Heart right ventricle (tissue), 16 donors: ENCODE data around the gene SPTSSA. TPM values are rescaled to one million over a fixed set of nuclear protein-coding genes. Genes with fewer than 3 reads are reported as not detected.

ENCODE experiments used
- ATAC-seq, 8 donors: fragments of 200-7000 bp; cut with Tn5 transposase; one replicate each; pipeline ENCODE4 v1.9.1; 2020; ENCODE audit warnings: mild to moderate bottlenecking in 8 of 8, moderate library complexity in 8 of 8, moderate number of reproducible peaks in 1 of 8
- DNase-seq, 2 donors: peaks; one replicate each; pipeline ENCODE4 v3.0.0-alpha.2; 2020
- H3K27ac ChIP-seq, 10 donors: fragments of 200-600 bp; sonication (generic) in 2 of 10; one replicate each; pipeline versions ENCODE4 v1.5.0 to v1.8.0; 2020 to 2022; ENCODE audit warnings: mild to moderate bottlenecking in 3 of 10
- H3K27me3 ChIP-seq, 7 donors: fragments of 200-600 bp; one replicate each; pipeline ENCODE4 v1.8.0; 2021 to 2022; ENCODE audit warnings: mild to moderate bottlenecking in 2 of 7
- H3K36me3 ChIP-seq, 9 donors: fragments of 200-600 bp; sonication (generic) in 1 of 9; one replicate each; pipeline versions ENCODE4 v1.5.0 to v1.8.0; 2020 to 2022; ENCODE audit warnings: mild to moderate bottlenecking in 2 of 9
- H3K4me1 ChIP-seq, 9 donors: fragments of 200-600 bp; sonication (generic) in 1 of 9; one replicate each; pipeline versions ENCODE4 v1.5.0 to v1.8.0; 2020 to 2022; ENCODE audit warnings: mild to moderate bottlenecking in 4 of 9
- H3K4me3 ChIP-seq, 10 donors: fragments of 200-600 bp; sonication (generic) in 2 of 10; one replicate each; pipeline versions ENCODE4 v1.5.0 to v1.8.0; 2020 to 2022; ENCODE audit warnings: mild to moderate bottlenecking in 7 of 10, moderate library complexity in 2 of 10
- H3K9me3 ChIP-seq, 11 donors: fragments of 200-600 bp in 10 of 11; sonication (generic) in 2 of 11; one replicate each; pipeline versions ENCODE4 v1.5.0 to v1.8.0; 2013 to 2022; ENCODE audit warnings: mild to moderate bottlenecking in 2 of 11, control low read depth in 1 of 11, moderate library complexity in 1 of 11
- CTCF ChIP-seq, 9 donors: fragments of 200-600 bp; sonication (generic) in 2 of 9; IDR thresholded peaks; one replicate each; pipeline versions ENCODE4 v1.5.0 to v1.8.0; 2021 to 2022; ENCODE audit warnings: antibody characterized with exemption in 9 of 9, mild to moderate bottlenecking in 5 of 9, moderate library complexity in 1 of 9
- WGBS, 2 donors: extraction: QIAGEN DNeasy Blood & Tissue Kit; methylation state at CpG; one replicate each; pipeline ENCODE4 v1.1.7; 2013; ENCODE audit warnings: inconsistent platforms in 1 of 2; 5-methylcytosine and 5-hydroxymethylcytosine counted together
- intact Hi-C, 10 donors: fragments of 100-400 bp; cut with DNase I; formaldehyde crosslinking; loops; one replicate each; pipeline versions ENCODE4 v1.11.1 to v1.14.2; 2022
- polyA plus RNA-seq, 2 donors: library from polyadenylated mRNA; stranded (reverse); fragments of 200-250 nt; gene quantifications; one replicate each; pipeline ENCODE4 v1.2.3, GENCODE V29; 2013
- total RNA-seq, 10 donors: library from RNA; stranded (reverse); fragmentation: NEBNext Ultra II Directional in 3 of 10; extraction: Animal tissue kit (Norgen Biotek cat#: 25700) in 3 of 10; gene quantifications; one replicate each; pipeline versions ENCODE4 v1.2.1 to v1.2.4, GENCODE V29; 2021 to 2023
- donor health status: Arrhythmogenic right ventricular cardiomyopathy.
- donor health status: ischemic (EF 13 %, LVEDD 7.1; RV severe dilation, severe dysfunction).
- donor health status: healthy with polysubstance abuse.
- donor health status: DM: no; HTN: yes; CAD: no.
- donor health status: DM: no; HTN: no; CAD: no.
- donor health status: ischemic (EF 25% LVEDD 6.9; RV normal size, moderate dysfunction).
- donor health status: ischemic (EF 25% LVEDD 5.7; RV mildly dilated, moderate dysfunction).
- donor health status: healthy.
- donor health status: DM: yes; HTN: yes; CAD: no.
- donor health status: Ischemic cardiomyopathy.
- donor health status: ischemic (EF 35%, LVEDD 5.7; RV mildly dilated, moderate dysfunction).
- donor health status: nonischemic (EF 11% LVEDD 7.7; RV severe dilation, severe dysfunction).
- donor health status: DM: yes; HTN: yes; CAD: no.
- donor health status: PGD.
- donor health status: ischemic (EF 29% LVEDD 5.4; RV normal size, mild dysfunction).
- donor health status: nonischemic (EF 23%, LVEDD 6.1; RV moderate dilation, normal function).

The SPTSSA gene
- total and polyA plus RNA-seq, 12 donors = 9.7 to 30.7 (median 12.8) TPM

- intact Hi-C loops = loop anchor here in 7 of 10 donors (2.0 to 10.0 kb wide), 4 partner anchors 132 to 166 kb away; no protein-coding TSS in a partner anchor
- ATAC-seq (peak; percentile 88 to 96 (median 92)), DNase-seq (peak; percentile 69 to 82)
- Histone ChIP-seq H3K27me3 (no peaks in the 10 kb centered on the region), H3K4me1 (peaks cover 0 to 17% (median 0%) of the 10 kb centered on the region in 9 donors), H3K36me3 (no peaks in the 10 kb centered on the region), H3K27ac (peak overlapping the region; percentile 18 to 83 (median 68)), H3K4me3 (peak overlapping the region in 2 of 10 donors; percentile 17 to 22), H3K9me3 (no peaks in the 10 kb centered on the region)
- peak in 4 of 9 donors; percentile 12 to 36 (median 27) for TF ChIP-seq CTCF (IDR thresholded peaks at IDR 0.05)
- 45 to 61% methylated on average over 14 of the region's 14 CpGs for WGBS, 2 donors
Measured at GRCh38 chr14:34496679-34497513, 34.9 kb upstream of the SPTSSA start.

GRCh38 chr14:34496007-34496678 lies 34.1 kb upstream of the SPTSSA start:
- TF ChIP-seq CTCF (IDR thresholded peaks at IDR 0.05) = no peak
- ATAC-seq (peak in 6 of 8 donors; percentile 15 to 84 (median 47)), DNase-seq (peak; percentile 20 to 32)
- Histone ChIP-seq H3K4me3 (peak overlapping the region in 1 of 10 donors; percentile 17), H3K9me3 (no peaks in the 10 kb centered on the region), H3K27ac (peak overlapping the region in 9 of 10 donors; percentile 25 to 82 (median 53)), H3K27me3 (no peaks in the 10 kb centered on the region), H3K4me1 (peaks cover 0 to 17% (median 0%) of the 10 kb centered on the region in 9 donors), H3K36me3 (no peaks in the 10 kb centered on the region)
- 81 to 94% methylated on average over 11 of the region's 11 CpGs for WGBS, 2 donors
- intact Hi-C loops = loop anchor here in 7 of 10 donors (2.0 to 10.0 kb wide), 4 partner anchors 131 to 165 kb away; no protein-coding TSS in a partner anchor

GRCh38 chr14:34489324-34489723 lies 27.3 kb upstream of the SPTSSA start:
- H3K27me3 ChIP-seq = no peaks in the 10 kb centered on the region
- intact Hi-C loops = no loop called here
- WGBS, 2 donors = 38 to 43% methylated on average over 1 of the region's 1 CpG
- H3K4me3 ChIP-seq = no peak overlapping the region
- no peaks in the 10 kb centered on the region for H3K4me1 ChIP-seq
- H3K36me3 ChIP-seq = no peaks in the 10 kb centered on the region
- H3K27ac ChIP-seq = no peak overlapping the region
- DNase-seq = no peak
- no peak for ATAC-seq
- no peak for TF ChIP-seq CTCF (IDR thresholded peaks at IDR 0.05)
- no peaks in the 10 kb centered on the region for H3K9me3 ChIP-seq

DNA sequence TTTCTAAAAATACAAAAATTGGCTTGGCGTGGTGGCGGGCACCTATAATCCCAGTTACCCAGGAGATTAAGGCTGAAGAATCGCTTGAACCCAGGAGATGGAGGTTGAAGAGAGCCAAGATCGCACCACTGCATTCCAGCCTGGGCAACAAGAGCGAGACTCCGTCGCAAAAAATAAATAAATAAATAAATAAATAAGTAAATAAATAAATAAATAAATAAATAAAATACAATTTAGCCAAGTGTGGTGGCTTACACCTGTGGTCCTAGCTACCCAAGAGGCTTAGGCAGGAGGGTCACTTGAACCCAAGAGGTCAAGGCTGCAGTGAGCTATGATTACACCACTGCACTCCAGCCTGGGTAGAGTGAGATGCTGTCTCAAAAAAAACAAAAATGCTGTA lies 26.5 kb upstream of the SPTSSA start:
- intact Hi-C loops = no loop called here
- DNase-seq (no peak), ATAC-seq (no peak)
- 98% methylated on average over 7 of the region's 7 CpGs for WGBS, 2 donors
- no peaks in the 10 kb centered on the region for H3K36me3 ChIP-seq
- TF ChIP-seq CTCF (IDR thresholded peaks at IDR 0.05) = no peak
- H3K9me3 ChIP-seq = no peaks in the 10 kb centered on the region
- H3K4me1 ChIP-seq = no peaks in the 10 kb centered on the region
- H3K27ac ChIP-seq = no peak overlapping the region
- no peak overlapping the region for H3K4me3 ChIP-seq
- no peaks in the 10 kb centered on the region for H3K27me3 ChIP-seq
